HG02763 (cell line): ENCODE results near the gene NUDT3.
"Not testable (repeated sequence)": the region's sequence is repeated elsewhere in the genome, so short reads cannot be mapped to it uniquely, and the experiment has no call there.

ENCODE experiments used
- ATAC-seq: cut with Tn5 transposase; IDR thresholded peaks from one replicate; pipeline ENCODE4 v1.9.1; 2021; ENCODE audit warnings: mild to moderate bottlenecking, moderate library complexity; ENCODE audit not compliant: unreplicated experiment

NUDT3 gene

DNA sequence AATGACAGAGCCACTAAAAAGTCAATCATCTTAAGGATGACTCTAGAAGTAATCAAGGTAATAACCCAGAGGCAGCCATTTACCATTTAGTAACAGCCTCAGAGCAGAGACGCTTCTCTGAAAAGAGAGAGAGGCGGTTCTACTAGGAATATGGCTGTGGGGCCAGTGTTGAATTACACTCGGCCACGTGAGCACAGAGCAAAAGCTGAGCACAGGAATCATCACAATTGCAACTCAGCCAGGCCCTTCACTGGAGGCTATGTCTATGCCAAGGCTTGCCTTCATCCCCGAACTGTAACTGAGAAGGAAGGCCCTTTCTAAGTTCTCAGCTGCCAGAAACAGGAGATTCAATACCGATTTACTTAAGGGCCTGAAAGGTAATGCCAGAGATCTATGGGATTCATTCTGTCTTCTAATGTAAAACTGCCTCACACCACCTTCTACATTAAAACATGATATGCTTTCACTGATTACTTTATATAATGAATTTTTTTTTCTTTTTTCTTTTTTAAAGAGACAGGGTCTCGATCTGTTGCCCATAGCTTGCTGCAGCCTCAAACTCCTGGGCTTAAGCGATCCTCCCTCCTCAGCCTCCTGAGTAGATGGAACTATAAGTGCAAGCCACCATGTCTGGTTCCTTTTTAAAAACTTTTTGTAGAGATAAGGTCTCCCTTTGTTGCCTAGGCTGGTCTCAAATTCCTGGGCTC, 67.6 kb downstream of the NUDT3 start:
- no peak for ATAC-seq

DNA sequence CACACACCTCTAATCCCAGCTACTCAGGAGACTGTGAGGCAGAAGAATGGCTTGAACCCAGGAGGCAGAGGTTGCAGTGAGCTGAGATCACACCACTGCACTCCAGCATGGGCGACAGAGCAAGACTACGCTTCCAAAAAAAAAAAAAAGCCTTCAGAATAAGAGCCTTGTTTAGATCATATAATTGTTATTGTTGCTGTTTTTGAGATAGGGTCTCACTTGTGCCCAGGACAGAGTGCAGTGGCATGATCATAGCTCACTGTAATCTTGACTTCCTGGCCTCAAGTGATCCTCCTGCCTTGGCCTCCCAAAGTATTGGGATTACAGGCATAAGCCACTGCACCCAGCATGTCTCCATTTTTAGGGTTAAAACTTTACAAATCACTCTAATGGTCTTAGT, 68.2 kb downstream of the NUDT3 start:
- ATAC-seq = not testable (repeated sequence)

DNA sequence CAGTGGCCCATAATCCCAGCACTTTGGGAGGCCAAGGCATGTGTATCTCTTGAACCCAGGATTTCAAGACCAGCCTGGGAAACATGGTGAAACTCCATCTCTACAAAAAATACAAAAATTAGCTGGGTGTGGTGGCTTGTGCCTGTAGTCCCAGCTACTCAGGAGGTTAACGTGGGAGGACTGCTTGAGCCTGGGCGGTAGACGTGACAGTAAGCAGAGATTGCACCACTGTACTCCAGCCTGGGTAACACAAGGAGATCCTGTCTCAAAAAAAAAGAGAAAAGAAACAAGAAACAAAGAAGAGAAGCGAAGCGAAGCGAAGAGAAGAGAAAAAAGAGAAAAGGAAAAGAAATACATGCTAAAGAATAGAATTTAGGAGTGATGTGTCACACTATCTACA, 69.2 kb downstream of the NUDT3 start:
- no peak for ATAC-seq

DNA sequence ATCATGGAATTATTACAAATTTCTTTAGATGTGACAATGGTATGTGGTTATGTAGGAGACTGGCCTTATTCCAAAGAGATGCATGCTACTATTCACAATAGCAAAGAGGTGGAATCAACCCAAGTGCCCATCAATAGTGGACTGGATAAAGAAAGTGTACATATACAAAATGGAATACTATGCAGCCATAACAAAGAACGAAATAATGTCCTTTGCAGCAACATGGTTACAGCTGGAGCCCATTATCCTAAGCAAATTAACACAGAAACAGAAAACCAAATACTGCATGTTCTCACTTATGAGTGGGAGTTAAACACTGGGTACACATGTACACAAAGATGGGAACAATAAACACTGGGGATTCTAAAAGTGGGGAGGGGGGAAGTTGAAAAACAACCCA, 69.7 kb downstream of the NUDT3 start:
- ATAC-seq = no peak

DNA sequence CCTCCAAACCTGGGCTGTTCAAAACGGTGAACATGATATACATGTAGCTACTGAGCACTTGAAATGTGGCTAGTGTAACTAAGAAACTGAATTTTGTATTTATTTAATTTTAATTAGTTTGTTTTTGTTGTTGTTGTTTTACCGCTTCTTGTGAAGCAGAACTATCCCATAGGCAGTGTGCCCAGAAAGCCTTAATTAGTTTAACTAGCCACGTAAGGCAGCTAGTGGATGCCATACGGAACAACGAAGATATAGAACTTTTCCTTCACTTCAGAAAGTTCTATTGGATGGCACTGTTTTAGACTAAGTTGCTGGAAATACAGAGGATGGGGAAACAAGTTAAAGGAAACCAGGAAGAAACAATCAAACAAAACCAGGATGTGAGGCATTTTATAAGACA, 70.6 kb downstream of the NUDT3 start:
- no peak for ATAC-seq

DNA sequence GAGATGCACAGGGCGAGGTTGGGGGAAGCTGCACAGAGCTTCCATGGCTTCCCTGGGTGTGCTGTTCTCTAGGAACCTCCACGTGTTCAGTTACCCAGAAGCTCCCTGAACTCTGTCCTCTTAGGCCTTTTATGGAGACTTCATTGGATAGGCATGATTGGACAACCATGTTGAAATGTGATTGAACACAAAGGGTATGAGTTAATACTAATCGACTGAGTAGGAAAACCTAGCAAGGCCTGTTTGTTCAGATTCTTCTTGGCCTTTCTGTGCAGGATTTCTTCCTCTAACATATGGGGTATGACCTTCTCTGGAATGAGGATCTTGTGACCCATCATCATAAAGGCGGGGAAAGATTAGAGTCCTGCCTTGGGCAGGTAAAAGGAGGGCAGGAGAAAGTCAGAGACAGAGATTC, 73.0 kb downstream of the NUDT3 start:
- no peak for ATAC-seq

DNA sequence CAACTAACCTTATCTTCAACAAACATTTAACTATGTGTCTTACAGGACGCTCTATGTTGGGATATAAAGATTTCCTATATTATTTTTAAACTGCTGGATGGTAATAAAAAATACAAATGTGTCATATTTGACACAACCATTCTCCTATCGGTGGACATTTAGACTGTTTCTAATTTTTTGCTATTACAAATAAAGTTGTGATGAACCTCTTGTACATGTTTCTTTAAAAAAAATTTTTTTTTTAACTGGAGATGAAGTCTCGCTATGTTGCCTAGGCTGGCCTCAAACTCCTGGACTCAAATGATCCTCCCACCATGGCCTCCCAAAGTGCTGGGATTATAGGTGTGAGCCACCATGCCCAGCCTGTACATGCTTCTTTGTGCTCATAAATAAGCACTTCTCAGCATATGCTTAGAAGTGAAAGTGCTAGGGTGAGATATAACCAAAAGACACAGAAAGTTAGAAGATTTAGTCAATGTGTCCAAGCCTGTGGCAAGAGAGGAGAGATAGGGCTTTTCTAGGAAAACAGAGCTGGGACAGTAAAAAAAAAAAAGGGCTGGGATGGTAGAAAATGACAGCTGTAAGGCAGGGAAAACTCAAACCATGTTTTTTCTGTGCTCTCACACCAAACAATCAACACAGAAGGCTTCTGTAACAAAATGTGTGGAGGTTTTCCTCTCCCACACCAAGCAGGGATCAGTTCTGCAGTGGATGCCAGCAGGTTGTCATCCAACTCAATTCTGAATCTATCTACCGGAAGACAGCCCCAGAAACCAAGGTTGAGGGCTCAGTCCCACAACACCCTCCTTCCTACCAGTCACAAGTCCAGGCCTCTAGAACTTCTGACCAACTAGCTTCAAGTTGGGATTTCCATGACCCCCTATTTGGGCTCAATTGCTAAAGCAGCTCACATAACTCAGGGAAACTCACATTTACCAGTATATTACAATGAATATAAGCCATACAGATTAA, 73.7 kb downstream of the NUDT3 start:
- no peak for ATAC-seq

DNA sequence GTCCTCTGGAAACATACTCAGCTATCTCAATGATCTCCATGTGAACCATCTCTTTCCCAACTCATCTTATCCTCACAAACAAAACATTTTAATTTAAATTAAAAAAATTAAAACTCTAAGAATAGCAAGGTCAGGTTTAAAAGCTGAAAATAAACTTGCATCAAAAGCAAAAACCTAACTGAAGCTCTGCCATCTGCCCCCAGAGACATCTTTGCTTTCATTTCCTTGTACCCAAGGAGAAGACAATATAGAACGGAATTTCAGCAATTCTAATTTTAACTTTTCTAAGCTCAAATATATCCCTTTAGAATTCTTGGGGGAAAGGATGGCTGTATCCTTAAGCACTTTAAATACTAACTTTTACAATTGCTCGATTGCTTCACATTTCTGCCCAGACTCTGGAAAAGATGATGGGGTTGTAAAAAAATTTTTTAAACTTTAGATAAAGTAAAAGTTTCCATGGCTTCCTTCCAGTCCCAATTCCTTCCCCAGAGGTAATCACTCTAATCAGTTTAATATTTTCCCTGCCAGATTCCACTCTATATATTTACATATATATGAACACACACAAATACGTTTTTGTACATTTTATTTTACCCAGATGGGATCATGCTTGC, 74.5 kb downstream of the NUDT3 start:
- no peak for ATAC-seq

DNA sequence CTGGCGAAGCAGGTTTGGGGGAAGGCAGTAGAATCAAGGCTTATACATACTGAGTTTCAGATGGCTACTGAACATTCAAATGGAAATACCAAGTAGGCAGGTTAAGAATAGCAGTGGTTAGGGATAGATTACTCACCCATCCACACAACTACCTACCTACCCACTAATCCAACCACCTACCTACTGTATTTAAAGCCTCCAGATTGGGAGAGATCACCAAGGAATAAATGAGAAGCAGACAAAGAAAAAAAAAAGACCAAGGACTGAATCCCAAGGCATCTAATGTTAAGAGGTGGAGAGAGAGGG, 75.3 kb downstream of the NUDT3 start:
- ATAC-seq = no peak

DNA sequence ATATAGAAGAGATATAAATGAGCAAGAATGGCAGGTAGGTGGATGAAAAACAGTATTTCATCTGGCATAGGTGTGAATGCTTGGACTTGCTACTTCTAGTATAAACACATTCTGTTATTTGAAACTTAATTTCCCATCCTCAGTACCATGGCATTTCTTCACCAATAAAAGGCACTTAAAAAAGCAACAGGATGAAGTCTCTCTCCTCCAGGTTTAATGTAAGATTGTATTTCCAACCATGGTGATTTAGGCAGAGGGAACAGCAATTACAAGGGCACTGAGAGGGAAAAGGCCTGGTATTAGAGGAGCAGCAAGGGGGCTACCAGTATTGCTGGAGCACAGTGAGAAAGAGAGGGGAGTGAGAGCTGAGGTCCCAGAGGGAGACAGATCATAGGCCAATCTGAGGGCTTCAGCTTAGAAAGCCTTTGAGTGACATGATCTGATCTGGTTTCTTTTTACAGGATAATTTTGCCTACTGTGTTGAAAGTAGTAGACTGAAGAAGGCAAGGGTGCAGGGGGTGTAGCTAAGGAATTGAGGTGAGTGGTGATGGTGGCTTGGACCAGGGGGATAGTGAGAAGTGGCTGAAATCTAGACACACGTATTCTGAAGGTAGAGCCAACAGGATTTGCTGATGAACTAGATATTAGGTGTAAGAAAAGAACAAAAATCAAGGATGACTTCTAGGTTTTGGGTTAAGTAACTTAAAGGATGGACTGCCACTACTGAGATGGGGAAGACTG, 75.9 kb downstream of the NUDT3 start:
- no peak for ATAC-seq

DNA sequence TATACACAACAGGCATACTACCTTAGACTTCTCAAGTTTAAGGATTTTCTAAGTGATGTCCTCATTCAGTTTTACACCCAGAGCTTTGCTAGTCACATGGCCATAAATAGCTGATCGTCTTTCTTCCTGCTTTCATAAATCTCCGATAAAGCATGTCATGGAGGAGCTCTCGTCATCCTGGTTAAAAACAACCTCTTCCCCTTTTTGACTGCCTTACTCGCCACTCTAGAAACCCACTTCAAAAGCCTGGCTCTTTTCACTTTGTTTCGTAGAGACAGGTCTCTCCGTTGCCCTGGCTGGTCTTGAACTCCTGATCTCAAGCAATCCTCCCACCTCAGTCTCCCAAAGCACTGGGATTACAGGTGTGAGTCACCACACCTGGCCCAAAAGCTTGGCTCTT, 76.7 kb downstream of the NUDT3 start:
- ATAC-seq = no peak

DNA sequence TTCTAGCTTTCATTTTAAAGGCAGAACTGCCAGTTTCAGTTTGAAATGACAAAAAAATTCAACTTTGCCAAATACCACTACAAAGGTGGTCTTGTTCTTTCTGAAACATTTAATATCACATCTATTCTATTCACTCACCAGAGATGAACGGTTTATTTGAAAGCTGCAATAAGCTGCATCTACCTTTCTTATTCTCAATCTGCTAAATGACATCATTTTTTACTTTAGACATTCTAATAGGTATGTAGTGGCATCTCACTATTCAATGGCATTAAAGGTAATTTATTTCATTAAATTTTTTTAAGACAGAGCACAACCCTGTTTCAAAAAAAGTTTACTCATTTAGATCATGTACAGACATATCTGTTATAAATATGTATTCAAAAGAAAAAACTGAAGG, 77.2 kb downstream of the NUDT3 start:
- no peak for ATAC-seq

DNA sequence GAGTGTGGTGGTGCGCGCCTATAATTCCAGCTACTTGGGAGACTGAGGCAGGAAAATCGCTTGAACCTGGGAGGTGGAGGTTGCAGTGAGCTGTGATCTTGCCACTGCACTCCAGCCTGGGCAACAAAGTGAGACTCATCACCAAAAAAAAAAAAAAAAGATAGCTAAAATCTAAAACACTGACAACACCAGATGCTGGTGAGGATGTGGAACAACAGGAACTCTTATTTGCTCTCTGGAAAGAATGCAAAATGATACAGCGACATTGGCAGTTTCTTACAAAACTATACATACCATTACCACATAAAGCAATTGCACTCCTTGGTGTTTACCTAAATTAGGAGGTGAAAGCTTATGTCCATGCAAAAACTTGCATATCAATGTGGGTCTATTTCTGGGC, 80.2 kb downstream of the NUDT3 start:
- ATAC-seq = no peak

DNA sequence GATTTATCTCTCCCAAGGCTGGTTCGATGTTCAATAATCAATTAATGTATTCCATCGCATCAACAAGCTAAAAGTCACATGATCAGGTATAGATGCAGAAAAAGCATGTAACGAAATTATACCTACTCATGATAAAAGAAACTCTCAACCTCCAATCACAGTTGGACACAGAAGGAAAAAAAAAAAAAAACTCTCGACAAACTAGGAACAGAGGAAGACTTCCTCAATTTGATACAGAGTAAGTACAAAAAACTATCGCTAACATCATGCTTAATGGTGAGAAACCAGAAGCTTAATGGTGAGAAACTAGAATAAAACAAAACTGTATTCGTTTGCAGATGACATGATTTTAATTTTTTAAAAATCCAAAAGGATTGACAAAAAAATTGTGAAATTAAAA, 81.7 kb downstream of the NUDT3 start:
- ATAC-seq = no peak

DNA sequence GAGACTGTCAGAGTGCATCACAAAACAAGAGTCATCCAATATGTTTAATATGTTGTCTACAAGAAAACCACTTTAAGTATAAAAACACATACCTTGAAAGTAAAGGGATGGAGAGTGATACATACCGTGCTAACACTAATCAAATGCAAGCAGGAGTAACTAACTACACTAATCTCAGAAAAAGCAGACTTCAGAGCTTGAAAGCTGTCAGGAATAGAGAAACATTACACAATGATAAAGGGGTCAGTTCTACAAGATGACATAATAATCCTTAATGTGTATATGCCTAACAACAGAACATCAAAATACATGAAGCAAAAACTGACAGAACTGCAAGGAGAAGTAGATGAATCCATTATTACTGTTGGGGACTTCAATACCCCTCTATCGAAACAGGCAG, 84.0 kb downstream of the NUDT3 start:
- no peak for ATAC-seq

DNA sequence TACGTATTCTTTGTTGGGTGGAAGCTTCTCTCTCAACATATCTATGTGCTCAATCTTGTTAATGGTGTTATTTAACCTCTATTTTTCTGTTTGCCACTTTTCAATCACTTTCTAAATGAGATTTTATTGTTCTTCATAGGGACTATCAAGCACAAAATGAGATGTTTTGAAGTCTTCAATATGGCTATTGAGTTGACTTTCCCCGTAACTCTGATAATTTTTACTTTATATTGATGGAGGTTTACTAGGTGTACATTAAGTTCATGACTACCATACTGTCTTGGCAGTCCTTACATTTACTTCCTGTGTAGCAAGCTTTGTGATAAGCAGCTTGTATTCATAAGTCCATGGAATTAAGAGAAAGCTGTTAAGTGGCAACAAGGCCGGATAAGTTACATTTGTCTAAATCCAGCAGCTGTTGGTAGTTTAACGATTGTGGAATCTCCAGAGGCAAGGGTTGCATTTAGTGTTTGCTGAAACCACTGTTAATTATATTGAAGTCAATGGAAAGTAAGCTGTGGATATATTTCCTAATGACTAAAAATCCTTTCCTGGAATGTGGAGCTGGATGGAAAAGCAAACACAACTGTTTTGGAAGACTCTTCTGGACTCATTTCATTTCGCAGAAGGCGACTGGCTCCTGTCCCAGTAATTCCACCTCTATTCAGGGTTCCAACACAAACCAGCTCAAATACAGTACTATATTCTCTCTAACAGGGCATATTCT, 86.3 kb downstream of the NUDT3 start:
- ATAC-seq = no peak

DNA sequence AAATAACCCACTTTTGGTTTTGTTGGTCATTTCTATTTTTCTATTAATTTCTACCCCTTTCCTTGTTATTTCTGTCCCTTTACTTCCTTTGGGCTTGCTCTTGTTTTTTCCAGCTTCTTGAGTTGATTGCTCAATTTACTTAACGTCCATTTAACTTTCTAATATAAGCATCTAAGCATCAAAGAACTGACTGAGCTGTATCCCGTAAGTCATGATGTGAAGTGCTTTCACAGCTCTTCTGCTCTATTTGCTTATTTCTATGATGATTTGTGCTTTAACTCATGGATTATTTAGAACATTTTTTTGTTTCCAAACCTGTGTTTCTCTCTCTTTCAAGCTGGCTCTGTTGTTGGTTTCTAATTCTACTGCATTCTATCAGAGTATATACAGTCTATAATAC, 87.0 kb downstream of the NUDT3 start:
- no peak for ATAC-seq

DNA sequence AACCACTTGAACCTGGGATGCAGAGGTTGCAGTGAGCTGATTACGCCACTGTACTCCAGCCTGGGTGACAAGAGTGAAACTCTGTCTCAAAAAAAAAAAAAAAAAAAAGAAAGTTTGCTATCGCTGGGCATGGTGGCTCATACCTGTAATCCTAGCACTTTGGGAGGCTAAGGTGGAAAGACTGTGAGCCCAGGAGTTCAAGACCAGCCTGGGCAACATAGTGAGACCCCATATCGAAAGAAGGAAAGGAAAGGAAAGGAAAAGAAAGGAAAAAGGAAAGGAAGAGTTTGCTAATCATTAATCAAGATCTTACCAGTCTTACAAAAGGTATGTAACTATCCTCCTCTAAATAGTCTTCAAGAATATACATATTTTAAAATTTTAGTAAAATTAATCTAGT, 88.3 kb downstream of the NUDT3 start:
- no peak for ATAC-seq

DNA sequence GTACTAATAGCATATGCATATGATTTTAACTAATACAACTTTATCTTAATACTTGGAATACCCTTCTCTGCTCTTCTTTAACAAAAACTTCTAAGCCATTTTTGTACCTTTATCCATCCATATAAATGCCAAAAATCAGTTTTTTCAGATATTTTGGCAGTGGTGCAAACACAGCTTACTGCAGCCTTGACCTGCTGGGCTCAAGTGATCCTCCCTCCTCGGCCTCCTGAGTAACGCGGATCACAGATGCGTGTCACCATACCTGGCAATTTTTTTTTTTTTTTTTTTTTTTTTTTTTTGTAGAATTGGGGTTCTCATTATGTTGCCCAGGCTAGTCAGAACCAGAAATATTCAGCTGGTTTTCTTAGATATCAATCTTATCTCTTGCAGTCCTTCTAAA, 89.5 kb downstream of the NUDT3 start:
- ATAC-seq = no peak

DNA sequence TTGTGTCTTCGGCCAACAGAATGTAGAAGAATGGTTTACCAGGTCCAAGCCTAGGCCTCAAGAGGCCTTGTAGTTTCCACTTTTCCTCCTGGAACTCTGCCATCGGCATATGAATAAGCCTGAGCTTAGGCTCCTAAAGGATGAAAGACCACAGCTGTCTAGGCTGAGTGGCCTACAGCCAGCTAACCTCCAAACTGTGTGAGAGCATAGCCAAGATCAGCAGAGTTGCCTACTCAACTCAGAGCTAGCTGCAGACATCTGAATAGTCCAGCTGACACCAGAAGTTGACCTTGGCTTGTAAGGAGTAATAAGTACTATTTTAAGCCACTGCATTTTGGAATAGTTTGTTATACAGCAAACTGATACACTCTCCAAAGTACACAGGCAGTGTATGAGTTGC, 91.1 kb downstream of the NUDT3 start:
- ATAC-seq = no peak

DNA sequence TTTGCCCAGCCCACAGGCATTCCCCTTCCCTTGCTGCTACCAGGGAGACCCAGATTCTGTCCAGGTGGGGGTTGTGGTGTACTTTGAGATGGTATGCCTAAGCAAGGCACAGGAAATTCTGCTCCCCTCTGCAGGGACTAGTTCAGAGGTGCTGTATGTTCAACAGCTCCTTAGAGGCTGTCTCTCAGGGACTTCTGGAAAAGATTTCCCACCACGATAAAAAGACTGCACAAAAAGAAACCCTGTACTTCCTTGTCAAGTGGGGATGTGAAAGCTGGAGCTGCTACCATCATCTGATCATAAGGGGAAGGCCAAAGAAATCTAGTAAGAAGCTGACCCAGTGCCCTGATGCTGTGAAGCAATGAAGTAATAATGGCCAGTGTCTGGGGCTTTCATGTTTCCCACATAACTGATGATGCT, 92.1 kb downstream of the NUDT3 start:
- ATAC-seq = no peak
